GM19452 (cell line): ENCODE results near the gene ATP8A2.
"Not testable (repeated sequence)": the region's sequence is repeated elsewhere in the genome, so short reads cannot be mapped to it uniquely, and the experiment has no call there.

Experiments used
- ATAC-seq: cut with Tn5 transposase; IDR thresholded peaks from one replicate; pipeline ENCODE4 v1.9.1; 2021; ENCODE audit not compliant: unreplicated experiment

The ATP8A2 gene

DNA sequence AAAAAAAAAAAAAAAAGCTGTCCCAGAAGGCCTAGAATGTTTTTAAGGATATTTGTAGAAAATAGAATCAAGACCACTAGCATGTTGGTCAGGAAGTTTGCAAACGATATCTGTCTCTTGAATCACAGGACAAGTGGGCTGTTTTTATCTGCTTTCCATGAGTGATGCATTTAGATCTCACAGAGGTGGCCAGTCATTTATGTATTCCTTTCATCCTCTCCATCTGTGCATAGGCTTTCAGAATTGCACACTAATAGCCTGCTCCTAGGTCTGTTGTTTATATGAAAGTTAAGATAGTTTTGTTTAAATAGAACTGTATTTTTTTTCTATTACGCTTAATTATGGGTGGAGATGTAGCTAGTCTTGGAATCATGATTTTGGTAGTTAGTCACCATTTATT, 390.5 kb downstream of the ATP8A2 start:
- ATAC-seq, result no peak

DNA sequence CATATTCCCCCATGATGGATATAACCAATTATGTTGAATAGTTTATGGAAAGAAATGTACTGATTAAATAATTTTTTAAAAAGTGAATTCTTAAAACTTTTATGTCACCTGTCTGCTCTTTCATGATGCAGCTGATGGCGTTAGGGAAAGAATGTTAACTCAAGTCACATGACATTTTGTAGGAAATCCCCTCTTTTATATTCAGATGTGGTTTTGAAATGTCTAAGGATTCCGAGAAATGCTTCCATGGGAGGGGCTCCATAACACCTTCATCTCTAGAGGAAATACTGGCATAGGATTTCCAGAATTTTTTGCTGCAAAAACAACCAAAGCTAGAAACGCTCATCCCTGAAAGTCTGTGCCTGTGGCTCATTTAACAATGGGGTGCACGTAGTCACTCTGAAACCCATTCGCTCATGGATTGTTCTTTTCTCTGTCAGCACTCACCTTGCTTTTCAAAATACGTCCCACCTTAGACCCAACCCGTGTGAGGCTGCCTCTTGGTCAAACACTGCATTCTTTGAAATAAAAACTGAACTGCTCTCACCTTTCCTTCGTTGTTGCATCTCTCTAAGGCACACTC, 391.1 kb downstream of the ATP8A2 start:
- no peak for ATAC-seq

DNA sequence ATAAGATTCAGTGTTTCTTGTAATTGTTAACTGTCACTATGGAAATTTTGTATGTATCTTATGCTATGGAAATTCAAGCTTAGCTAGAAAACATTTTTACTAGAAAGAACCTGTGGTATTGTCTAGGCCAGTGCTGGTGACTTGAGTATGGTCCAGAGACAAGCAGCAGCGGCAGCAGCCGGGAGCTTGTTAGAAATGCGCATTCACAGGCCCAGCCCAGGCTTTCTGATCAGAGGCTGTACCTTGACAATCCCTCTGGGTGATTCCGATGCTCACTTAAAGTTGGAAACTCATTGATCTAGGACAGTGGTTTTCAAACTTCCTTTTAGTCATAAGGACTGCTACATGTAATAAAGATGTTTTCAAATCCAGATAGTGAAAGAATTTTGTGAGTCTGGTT, 392.6 kb downstream of the ATP8A2 start:
- ATAC-seq, result no peak

DNA sequence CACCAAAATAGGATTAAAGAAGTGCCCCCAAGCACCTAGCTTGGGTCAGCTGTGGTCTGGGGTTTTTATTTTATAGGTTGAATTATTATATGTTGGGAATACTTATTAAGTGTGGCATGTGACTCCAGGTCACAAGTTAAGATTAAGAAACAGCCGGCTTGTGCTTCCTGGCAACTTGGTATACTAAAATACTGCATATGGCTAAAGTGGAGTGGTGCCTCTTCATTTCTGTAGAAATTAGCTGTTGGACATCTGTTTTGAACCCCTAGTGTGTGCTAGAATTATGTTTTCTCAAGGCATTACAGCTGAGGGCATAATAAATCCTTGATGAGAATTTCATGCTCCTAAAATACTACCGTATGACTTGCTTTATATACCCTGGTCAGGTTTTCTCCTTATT, 393.5 kb downstream of the ATP8A2 start:
- ATAC-seq, result no peak

DNA sequence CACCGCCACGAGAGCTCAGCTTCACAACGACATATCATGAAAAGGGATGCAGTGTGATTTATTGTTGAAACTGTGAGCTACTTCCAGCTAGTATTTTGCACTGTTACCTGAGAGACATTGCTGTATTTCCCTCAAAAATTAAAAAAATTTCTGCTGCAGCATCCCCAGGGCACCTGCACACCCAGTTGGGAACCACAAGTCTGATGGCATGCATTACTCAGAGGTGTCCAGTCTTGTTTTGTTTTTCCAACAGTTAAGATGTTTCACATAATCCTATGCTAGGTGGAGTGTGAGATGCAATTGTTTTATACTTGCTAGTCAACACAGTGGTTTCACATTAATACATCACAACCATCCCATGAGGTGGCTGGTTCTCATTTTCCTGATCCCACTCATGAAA, 394.8 kb downstream of the ATP8A2 start:
- no peak for ATAC-seq

DNA sequence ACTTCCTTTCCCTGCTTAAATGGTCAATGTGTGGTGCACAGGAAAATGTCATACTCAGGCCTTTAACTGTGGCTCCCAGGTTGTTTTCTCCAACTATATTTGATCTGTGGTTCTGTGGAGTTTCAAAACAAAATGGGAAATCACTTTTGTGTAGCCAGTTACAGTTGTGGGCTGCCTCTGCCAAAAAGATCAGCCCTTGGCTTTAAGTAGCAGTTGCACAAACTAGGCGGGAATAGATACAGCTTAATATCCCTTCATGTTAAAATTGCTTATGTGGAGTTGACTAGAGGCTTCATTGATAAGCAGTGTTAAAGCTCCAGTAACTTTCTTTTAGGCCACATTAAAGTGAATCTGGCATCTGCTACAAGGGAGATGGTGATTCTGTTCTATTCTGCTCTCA, 395.2 kb downstream of the ATP8A2 start:
- ATAC-seq, result no peak

DNA sequence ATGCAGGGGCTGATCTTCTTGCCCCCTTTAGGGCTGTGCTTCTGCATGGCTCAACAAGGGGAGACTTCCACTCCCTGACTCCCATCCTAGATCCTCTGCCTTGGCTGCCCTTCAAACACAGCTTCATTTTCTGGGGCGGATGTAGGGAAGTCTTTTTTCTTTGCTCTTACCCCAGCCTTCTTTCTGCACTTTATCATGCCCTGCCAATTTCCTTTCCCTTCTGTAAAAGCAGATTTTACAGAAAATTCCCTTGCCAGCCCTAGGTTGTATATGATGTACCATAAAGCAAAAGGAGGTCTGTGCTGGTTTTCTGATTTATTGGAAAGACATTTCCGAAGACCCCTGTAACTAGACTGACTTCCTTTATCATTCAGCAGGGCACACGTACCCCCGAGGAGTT, 396.6 kb downstream of the ATP8A2 start:
- no peak for ATAC-seq

DNA sequence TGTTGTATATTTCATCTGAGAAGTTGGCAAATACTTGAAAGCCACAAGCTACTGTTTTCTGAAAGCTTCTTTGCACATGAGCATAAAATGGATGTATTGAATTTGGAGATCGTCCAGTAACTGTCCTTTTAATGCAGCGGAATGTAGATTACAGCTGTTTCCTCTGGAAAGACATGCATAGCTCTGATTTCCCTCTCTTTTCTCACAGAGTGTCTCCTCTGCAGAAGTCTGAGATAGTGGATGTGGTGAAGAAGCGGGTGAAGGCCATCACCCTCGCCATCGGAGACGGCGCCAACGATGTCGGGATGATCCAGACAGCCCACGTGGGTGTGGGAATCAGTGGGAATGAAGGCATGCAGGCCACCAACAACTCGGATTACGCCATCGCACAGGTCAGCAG, 397.1 kb downstream of the ATP8A2 start:
- ATAC-seq, result no peak

DNA sequence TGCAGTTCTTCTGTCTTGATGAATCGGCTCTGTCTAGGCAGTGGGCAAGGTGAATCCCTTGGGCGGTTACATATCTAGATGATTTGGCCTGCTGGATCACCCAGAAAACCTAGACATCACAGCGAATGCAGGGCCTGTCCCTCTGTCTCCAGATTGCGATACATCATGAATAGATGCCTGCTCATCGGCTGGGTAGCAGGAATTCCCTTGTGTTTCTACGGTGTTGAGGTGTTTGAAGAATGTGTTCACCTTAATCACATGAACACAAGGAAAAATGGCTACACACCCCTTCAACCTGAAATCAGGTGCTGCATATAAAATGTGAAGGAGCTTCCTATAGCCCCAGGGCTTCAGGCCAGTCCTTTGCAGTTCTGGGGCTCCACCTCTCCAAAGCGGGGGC, 398.8 kb downstream of the ATP8A2 start:
- no peak for ATAC-seq

DNA sequence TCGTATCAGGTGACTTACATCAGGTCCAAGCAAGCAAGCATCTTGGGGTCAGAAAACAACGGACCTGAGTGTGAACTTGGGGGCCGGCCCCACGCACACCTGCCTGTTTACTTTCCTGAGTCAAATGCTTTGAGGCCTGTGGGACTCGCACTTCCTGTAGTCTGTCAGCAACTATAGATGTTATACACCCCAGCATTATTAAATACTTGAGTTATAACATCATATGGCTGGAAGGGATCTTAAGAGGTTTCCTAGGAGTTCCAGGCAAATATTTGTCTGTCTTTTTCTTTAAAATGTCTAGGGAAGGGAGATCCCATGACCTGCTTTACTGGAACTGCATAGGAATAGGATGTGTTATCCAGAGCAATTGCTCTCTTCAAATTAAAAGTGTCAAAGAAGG, 399.4 kb downstream of the ATP8A2 start:
- no peak for ATAC-seq

DNA sequence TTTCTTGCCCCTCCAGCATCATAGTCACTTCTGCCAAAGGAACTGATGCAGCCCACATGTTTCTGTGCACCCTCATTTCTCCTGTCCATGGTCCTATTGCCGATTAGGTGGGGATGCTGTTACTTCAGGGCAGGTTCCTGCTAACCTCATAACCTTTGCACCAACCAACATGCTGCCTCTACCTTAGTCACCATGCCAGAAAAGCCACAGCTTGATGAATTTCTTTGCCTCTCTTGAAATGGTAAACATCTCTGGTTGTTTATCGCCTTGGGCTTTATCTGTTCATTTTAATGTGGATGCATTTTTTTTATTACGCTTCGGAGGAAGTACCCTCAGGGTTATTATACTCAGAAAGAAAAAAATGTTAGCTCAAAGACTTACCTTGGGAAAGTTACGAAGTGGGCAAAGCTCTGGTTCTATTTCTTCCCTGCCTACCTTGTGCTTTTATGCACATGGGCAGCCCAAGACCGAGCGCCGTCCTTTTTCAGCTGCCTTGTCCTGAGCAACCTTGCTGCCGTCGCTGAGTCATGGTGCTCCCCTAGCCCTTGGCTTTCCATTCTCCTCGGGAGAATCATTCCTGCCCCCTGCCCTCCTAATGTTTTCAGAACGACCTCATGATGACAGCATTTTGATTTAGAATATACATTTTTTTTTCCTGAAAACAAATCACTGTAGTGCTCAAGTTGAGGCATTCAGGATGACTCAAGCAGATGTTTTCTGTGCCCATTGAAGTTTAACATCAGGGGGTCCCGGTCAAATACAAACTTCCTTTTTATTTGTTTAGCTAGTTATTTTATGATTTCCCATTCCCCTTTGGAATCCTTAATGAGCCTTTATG, 400.1 kb downstream of the ATP8A2 start:
- no peak for ATAC-seq

DNA sequence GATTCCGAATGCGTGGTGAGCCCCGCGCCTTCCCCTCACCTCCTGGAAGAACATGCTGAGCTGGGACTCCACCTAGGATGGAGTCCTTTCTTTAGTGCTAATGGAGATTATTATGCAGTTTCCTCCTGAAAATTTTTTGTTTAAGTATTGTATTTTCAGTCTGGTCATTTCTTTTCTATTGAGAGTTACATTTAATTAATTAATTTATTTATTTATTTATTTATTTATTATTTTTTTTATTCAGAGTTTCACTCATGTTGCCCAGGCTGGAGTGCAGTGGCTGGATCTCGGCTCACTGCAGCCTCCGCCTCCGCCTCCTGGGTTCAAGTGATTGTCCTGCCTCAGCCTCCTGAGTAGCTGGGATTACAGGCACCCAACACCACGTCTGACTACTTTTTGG, 400.8 kb downstream of the ATP8A2 start:
- ATAC-seq, result not testable (repeated sequence)

DNA sequence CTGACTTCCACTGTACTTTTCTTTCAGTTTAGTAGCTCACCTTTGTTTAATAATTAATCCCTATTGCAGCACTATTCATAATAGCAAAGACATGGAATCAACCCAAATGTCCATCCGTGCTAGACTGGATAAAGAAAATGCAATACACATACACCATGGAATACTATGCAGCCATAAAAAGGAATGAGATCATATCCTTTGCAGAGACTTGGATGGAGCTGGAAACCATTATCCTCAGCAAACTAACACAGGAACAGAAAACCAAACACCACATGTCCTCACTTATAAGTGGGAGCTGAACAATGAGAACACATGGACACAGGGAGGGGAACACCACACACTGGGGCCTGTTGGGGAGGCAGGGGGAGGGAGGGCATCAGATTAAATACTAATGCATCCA, 402.3 kb downstream of the ATP8A2 start:
- not testable (repeated sequence) for ATAC-seq

DNA sequence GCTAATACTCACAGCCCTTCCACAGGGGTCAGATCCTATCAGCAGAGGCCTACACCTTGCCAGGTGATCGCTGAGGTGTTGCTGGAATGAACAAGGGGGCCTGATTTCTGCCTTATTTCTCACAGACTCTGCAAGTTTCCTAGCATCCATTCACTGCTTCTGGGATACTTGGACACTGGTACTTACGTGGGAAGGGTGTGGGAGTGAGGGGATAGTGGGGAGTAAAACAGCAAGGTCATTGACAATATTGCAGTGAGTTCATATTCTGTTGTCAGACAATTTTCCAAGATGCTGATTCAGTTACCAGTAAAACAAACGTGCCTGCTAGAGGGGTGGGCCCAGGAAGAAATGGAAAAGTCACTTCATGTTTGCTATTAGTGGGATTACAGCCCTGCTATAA, 403.5 kb downstream of the ATP8A2 start:
- ATAC-seq, result no peak

DNA sequence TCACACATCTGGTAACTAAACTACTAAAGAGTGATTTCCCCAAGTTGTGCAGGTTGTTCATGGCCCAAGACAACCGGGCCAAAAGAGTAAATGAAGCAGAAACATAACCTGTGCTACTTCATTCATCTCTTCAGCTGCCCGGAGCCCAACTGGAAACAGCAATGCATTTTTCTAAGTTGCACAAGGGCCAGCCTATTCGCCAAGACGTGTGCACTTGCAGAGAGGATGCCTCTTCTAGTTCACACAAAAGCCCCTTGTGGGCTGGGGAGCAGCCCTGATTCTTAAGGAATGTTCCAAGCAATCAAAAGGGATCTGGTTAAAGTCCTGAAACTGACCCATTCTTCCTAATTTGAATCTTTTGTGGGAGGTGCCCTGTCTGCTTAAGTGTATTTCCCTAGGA, 404.2 kb downstream of the ATP8A2 start:
- no peak for ATAC-seq

DNA sequence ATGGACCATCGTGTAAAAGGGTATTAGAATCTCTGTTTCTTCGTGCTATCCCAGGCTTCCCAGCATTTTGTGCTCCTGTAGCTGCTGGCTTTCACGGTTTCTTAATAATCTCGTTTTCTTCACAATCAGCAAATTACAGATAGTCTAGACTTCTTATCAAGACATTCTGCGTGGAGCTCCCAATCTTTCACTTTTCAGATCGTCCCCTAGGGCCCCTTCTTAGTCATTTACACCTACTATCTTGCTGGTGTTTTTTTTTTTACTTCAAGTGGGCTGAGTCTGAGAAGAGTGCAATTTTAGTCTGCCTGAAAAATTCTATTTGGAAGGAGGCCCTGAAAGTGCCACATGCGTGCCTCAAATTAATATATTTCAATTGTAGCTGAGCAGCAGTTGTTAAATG, 404.9 kb downstream of the ATP8A2 start:
- ATAC-seq, result no peak

DNA sequence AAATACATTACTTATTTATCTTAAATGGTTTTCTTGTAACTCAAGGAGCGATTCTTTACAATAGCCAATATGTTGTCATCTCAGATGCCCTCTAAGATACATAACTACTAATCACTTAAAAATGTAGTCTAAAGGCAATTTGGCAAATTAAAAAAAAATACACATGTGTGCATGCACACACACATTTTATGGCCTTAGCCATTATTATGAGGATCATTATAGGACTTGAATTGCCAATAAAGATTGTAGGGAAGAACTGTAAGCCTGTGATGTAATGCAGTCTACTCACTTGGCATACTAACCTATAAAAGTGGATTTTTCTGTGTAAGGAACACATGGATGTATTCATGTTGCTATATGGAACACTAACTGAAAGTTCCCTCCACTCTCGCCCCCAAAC, 405.7 kb downstream of the ATP8A2 start:
- ATAC-seq, result no peak

DNA sequence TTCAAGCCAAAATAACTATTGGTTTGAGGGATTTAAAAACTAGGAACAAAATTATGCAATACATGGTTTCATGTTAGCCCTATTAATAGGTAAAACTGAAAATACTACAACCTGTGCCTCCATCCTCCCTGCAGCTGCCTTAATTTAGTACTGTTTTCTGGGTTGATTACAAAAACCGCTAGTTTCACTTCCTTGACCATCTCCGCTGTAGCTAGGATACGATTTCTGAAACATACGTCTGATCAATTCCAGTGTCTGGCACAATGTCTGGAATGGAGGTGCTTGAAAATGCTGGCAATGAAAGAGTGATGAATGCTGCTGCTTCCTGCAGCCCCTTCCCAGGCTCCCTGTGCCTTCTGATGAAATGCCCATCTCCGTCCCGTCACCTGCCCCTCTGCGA, 406.6 kb downstream of the ATP8A2 start:
- ATAC-seq, result no peak

DNA sequence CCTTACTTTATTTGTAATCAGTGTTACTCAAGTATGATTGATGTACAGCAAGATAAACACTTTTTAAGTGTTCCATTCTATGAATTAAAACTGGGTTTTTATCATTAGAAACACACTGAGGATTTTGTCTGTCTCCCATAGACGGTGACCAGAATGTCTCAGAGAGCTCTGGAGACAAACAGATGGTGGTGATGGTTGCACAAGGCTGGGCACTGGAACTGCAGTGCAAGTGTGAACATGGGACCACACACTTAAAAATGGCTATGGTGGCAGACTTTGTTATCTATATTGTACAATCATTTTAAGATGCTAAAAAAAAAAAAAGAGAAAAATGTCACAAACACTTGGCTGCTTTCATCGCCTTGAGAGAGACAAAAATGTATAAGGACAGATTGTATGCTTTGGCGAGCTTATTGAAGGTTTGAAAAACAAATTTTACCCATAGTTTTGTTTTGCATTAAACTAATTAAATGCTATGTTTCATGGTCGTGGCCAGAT, 407.1 kb downstream of the ATP8A2 start:
- ATAC-seq, result no peak

DNA sequence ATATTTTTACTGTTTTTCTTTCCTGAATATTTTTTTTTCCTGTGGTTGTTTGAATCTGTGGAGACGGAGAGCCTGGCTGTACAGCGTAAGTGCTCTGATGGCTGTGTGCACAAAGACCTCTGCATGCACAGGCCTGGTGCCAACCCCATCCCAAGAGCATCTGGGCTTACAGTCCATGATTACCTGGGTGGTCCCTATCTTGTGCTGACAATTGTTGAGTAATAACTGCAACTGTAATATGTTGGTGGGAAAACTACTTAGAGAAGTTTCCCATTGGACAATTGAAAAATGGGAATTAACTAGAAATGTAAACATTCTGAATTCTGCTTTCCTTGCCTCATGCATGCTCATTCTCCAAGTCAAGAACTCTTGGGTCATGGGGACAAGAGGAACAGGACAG, 411.3 kb downstream of the ATP8A2 start:
- no peak for ATAC-seq

DNA sequence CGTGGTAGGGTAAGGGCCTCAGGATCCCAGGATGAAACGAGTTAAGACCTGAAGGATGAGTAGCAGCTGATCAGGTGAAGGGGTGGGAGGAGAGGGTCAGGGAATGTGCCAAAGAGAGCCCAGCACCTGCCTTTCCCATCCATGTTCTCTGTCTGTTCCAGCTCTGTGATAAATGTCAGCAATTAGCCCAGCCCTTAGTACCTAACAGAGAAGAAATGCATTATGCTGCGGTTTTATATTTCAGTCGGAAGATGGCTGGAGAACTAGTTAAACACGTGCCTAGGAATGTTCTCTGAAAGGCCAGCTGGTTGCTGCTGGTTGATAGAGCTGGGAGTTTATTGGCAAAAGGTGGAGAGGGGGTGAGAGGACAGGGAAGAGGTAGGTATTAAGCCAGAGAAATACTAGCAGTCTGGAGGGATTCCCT, 411.8 kb downstream of the ATP8A2 start:
- ATAC-seq, result no peak

DNA sequence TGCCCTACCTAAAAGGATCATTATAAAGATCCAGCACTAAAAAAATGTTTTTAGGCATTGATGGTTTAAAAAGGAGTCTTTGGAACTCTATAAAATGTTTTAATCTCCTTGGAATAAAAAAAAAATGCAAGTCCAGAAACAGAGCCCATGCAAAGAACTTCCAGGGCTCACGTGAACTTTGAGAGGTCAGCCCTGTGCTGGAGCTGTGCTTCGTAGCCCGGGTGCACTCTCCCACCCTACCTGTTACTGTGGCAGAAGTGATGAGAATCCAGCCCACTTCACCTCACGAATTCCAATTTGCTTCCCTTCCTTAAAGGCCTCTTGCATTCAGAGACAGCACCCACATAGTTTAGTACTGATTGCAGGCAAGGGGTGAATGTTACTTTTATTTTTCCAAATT, 412.3 kb downstream of the ATP8A2 start:
- ATAC-seq, result no peak

DNA sequence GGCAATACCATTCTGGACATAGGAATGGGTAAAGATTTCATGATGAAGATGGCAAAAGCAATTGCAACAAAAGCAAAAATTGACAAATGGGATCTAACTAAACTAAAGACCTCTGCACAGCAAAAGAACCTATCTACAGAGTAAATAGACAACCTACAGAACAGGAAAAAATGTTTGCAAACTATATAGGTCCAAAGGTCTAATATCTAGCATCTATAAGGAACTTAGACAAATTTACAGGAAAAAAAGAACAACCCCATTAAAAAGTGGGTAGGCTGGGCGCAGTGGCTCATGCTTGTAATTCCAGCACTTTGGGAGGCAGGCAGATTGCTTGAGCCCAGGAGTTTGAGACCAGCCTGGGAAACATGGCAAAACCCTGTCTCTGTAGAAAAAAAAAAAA, 418.4 kb downstream of the ATP8A2 start:
- not testable (repeated sequence) for ATAC-seq
